ENCODE results near the gene CHMP1B.

The CHMP1B gene

DNA sequence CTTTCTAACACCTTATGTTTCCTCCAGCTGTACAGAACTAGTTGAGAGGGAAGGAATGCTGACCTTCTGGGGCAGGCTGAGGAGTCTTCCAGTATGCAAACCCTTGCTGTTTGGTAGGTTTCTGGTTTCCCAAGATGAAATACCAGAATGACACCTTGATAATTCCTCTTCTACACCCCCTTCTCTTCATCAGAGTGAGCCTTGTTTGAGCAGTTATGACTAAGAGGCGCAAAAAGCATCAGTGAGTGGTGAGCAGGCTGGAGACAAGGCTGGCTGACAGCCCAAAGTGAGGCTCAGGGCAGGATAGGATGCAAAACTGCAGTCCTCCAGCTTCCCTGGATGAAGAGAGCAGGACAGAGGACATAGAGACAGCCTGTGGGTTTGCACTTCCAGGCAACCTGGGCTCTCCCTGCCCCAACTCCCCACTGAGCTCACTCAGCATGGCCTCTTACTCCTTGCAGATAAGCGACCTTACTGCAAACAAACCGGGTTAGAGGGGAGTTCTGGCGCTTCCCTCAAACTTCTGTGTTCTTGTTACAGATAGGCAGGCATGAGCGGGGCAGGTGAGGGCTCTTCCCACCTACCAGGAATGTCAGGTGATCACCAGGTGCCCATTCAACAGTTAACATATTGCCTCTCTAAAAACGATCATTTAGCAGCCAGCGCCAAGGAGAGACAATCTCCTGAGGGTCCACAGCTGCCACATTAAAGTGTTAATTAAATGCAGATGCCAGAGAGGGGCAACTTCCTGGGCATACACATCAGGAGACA is 51.5 kb downstream of the CHMP1B start:
- DNase-seq (ENCODE audit: low read depth) = no peak

Data from activated T-helper 9 cell treated with anti-CD3 and anti-CD28 coated beads, Interleukin-2, amount 50 U/mL, for 16 hours (primary cell).